CD14-positive monocyte (primary cell): Measurements from ENCODE around the gene OPN5. TPM values are rescaled to one million over a fixed set of nuclear protein-coding genes. Genes with fewer than 3 reads are reported as not detected.

ENCODE experiments used
- DNase-seq, 3 donors: peaks; one replicate each; pipeline ENCODE4 v3.0.0-alpha.2; 2011 to 2022
- H2AFZ ChIP-seq: 2 replicates; pipeline ENCODE4 v1.6.0; 2012; ENCODE audit warnings: mild to moderate bottlenecking, low read depth, low read length, inconsistent platforms; ENCODE audit not compliant: insufficient read depth, poor library complexity, severe bottlenecking
- H3K27ac ChIP-seq, 2 donors: 1 replicate in 1 of 2; 2 replicates in 1 of 2; pipeline ENCODE4 v1.5.1; 2012 to 2013; ENCODE audit warnings: low read length in 2 of 2, control low read depth in 1 of 2, inconsistent platforms in 1 of 2, low read depth in 1 of 2, mild to moderate bottlenecking in 1 of 2
- H3K27me3 ChIP-seq, 2 donors: one replicate each; pipeline versions ENCODE4 v1.6.0 to v1.6.1; 2011 to 2013; ENCODE audit warnings: low read length in 2 of 2; ENCODE audit not compliant: control insufficient read depth in 2 of 2, insufficient read depth in 2 of 2
- H3K36me3 ChIP-seq, 2 donors: replicated peaks in 1 of 2; 1 replicate in 1 of 2; 2 replicates in 1 of 2; pipeline versions ENCODE4 v1.5.1 to v1.6.1; 2012 to 2013; ENCODE audit warnings: low read length in 2 of 2, control low read depth in 1 of 2, inconsistent platforms in 1 of 2, mild to moderate bottlenecking in 1 of 2; ENCODE audit not compliant: insufficient read depth in 2 of 2, control insufficient read depth in 1 of 2
- H3K4me1 ChIP-seq, 2 donors: 1 replicate in 1 of 2; 2 replicates in 1 of 2; pipeline versions ENCODE4 v1.5.1 to v1.6.1; 2012 to 2013; ENCODE audit warnings: low read length in 2 of 2, control low read depth in 1 of 2, inconsistent platforms in 1 of 2, mild to moderate bottlenecking in 1 of 2, moderate library complexity in 1 of 2; ENCODE audit not compliant: insufficient read depth in 2 of 2, control insufficient read depth in 1 of 2
- H3K4me2 ChIP-seq: replicated peaks from 2 replicates; pipeline ENCODE3; 2012; ENCODE audit warnings: low read length, moderate library complexity, mild to moderate bottlenecking; ENCODE audit not compliant: poor library complexity, severe bottlenecking; ENCODE audit errors: extremely low read depth
- H3K4me3 ChIP-seq, 3 experiments: fragments of 200-600 bp in 1 of 3; sonication (generic) in 1 of 3; replicated peaks in 1 of 3; 1 replicate in 2 of 3; 2 replicates in 1 of 3; pipeline ENCODE4 v1.5.1; 2011 to 2013; ENCODE audit warnings: low read length in 3 of 3, mild to moderate bottlenecking in 3 of 3, control low read depth in 2 of 3, low read depth in 2 of 3, inconsistent platforms in 1 of 3, moderate library complexity in 1 of 3
- H3K79me2 ChIP-seq: 2 replicates; pipeline ENCODE4 v1.6.0; 2012; ENCODE audit warnings: mild to moderate bottlenecking, control low read depth, inconsistent platforms, low read length, moderate library complexity; ENCODE audit not compliant: insufficient read depth
- H3K9ac ChIP-seq: 2 replicates; pipeline ENCODE4 v1.6.0; 2017; ENCODE audit warnings: low read length, mild to moderate bottlenecking; ENCODE audit not compliant: insufficient read depth, poor library complexity, severe bottlenecking
- H3K9me3 ChIP-seq, 2 donors: replicated peaks in 1 of 2; 1 replicate in 1 of 2; 2 replicates in 1 of 2; pipeline versions ENCODE4 v1.5.1 to v1.6.1; 2012 to 2013; ENCODE audit warnings: low read length in 2 of 2, control low read depth in 1 of 2; ENCODE audit not compliant: control insufficient read depth in 1 of 2, insufficient read depth in 1 of 2
- H4K20me1 ChIP-seq: 2 replicates; pipeline ENCODE4 v1.6.0; 2012; ENCODE audit warnings: mild to moderate bottlenecking, low read length, control low read depth, moderate library complexity; ENCODE audit not compliant: insufficient read depth
- H3K27ac Mint-ChIP-seq, 7 donors: one replicate each; pipeline ENCODE4 v1.8.0; 2020; ENCODE audit warnings: mild to moderate bottlenecking in 7 of 7, mixed read lengths in 7 of 7, moderate library complexity in 6 of 7, inconsistent platforms in 2 of 7
- H3K27me3 Mint-ChIP-seq, 3 donors: one replicate each; pipeline ENCODE4 v1.8.0; 2021 to 2022; ENCODE audit warnings: low read depth in 3 of 3, mild to moderate bottlenecking in 3 of 3, mixed read lengths in 3 of 3, moderate library complexity in 3 of 3, inconsistent platforms in 1 of 3
- H3K36me3 Mint-ChIP-seq, 2 donors: one replicate each; pipeline ENCODE4 v1.8.0; 2020; ENCODE audit warnings: mixed read lengths in 2 of 2, inconsistent platforms in 1 of 2, mild to moderate bottlenecking in 1 of 2
- H3K4me1 Mint-ChIP-seq: one replicate; pipeline ENCODE4 v1.8.0; 2020; ENCODE audit warnings: mild to moderate bottlenecking, mixed read lengths
- H3K4me3 Mint-ChIP-seq, 2 donors: one replicate each; pipeline ENCODE4 v1.8.0; 2020; ENCODE audit warnings: mild to moderate bottlenecking in 2 of 2, mixed read lengths in 2 of 2, moderate library complexity in 1 of 2
- H3K9me3 Mint-ChIP-seq, 7 donors: one replicate each; pipeline ENCODE4 v1.8.0; 2020 to 2022; ENCODE audit warnings: mixed read lengths in 7 of 7, mild to moderate bottlenecking in 6 of 7, moderate library complexity in 6 of 7, inconsistent platforms in 2 of 7
- WGBS: methylation state at CpG from one replicate; pipeline ENCODE4 v1.1.5; 2013; ENCODE audit warnings: missing lambda C conversion rate; ENCODE audit not compliant: insufficient coverage; 5-methylcytosine and 5-hydroxymethylcytosine counted together
- intact Hi-C, 2 donors: fragments of 100-400 bp; cut with micrococcal nuclease; formaldehyde crosslinking; loops; one replicate each; pipeline versions ENCODE4 v1.15.0 to v1.15.1; 2023
- polyA plus RNA-seq, 3 donors: library from polyadenylated mRNA; depleted of rRNA in 1 of 3; unstranded in 2 of 3; stranded (reverse) in 1 of 3; fragments of 300-500 nt in 2 of 3; fragments of >200 nt in 1 of 3; fragmentation: Illumina TruSeq in 2 of 3; gene quantifications; 1 replicate in 2 of 3; 2 replicates in 1 of 3; pipeline ENCODE4 v1.2.3, GENCODE V29; 2012 to 2021
- TF ChIP-seq, protein P1 (sequence below): fragments of 200-600 bp; IDR thresholded peaks from one replicate; pipeline ENCODE4 v1.8.0; 2022; ENCODE audit warnings: antibody characterized with exemption, mild to moderate bottlenecking

OPN5 gene
- polyA plus RNA-seq, 3 donors = not detected

DNA sequence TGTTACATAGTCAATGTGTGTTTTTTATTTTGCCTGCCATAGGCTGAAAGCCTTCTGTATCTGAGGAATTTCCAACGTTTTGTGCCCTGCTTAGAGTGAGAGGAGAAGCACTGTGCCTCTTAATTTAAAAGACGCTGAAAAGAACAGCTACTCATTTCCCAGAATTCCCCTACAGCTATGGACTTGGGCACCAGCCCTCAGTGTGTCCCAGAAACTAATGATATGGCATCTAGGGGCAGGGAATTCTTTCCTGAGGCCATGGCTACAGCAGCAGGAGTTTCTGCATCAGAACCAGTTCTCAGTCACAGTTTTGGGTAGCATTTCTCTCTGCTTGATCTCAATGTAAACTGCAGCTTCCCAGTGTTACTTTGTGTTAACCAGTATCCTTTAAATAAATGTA, 20.2 kb downstream of the OPN5 start:
- Histone ChIP-seq H3K4me1 (no peaks in the 10 kb centered on the region), H3K9me3 (no peaks in the 10 kb centered on the region), H3K36me3 (no peaks in the 10 kb centered on the region), H3K4me3 (no peak overlapping the region), H3K27ac (no peak overlapping the region), H3K27me3 (no peaks in the 10 kb centered on the region), H2AFZ (no peak overlapping the region), H4K20me1 (no peaks in the 10 kb centered on the region), H3K9ac (no peak overlapping the region), H3K79me2 (no peaks in the 10 kb centered on the region), H3K4me2 (no peak overlapping the region)
- intact Hi-C loops = no loop called here
- no peak for DNase-seq
- WGBS = no CpG with 5 or more reads among the region's 2 CpGs
- H3K36me3 Mint-ChIP-seq = no peaks in the 10 kb centered on the region
- H3K4me3 Mint-ChIP-seq = no peak overlapping the region
- peaks cover 1 to 7% (median 2%) of the 10 kb centered on the region in 3 donors for H3K27me3 Mint-ChIP-seq
- no peaks in the 10 kb centered on the region for H3K4me1 Mint-ChIP-seq
- TF ChIP-seq, protein P1, sequence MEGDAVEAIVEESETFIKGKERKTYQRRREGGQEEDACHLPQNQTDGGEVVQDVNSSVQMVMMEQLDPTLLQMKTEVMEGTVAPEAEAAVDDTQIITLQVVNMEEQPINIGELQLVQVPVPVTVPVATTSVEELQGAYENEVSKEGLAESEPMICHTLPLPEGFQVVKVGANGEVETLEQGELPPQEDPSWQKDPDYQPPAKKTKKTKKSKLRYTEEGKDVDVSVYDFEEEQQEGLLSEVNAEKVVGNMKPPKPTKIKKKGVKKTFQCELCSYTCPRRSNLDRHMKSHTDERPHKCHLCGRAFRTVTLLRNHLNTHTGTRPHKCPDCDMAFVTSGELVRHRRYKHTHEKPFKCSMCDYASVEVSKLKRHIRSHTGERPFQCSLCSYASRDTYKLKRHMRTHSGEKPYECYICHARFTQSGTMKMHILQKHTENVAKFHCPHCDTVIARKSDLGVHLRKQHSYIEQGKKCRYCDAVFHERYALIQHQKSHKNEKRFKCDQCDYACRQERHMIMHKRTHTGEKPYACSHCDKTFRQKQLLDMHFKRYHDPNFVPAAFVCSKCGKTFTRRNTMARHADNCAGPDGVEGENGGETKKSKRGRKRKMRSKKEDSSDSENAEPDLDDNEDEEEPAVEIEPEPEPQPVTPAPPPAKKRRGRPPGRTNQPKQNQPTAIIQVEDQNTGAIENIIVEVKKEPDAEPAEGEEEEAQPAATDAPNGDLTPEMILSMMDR = no peak
- no peak overlapping the region for H3K27ac Mint-ChIP-seq
- H3K9me3 Mint-ChIP-seq = peaks cover 0 to 4% (median 0%) of the 10 kb centered on the region in 7 donors

DNA sequence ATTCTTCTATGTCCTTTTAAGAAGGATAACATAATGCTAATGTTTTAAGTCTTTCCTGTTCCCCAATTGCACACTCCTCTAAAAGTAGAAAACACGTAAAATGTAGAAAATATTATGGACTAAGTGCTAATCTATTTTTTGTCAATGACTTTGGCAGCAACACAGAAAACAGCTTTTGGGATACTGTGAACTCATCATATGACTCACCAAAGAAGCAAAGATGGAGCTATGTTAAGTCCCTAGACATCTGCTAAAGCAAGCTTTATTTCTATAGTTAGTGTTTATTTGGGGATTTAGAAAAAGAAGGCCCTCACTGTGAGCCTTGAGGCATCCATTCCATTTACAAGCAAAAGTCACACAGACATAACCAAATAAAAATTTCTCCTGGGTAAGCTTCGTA, 23.0 kb downstream of the OPN5 start:
- Mint-ChIP-seq H3K27ac (no peak overlapping the region), H3K4me3 (no peak overlapping the region), H3K4me1 (no peaks in the 10 kb centered on the region), H3K9me3 (peaks cover 0 to 3% (median 2%) of the 10 kb centered on the region in 7 donors), H3K27me3 (peaks cover 1 to 7% (median 2%) of the 10 kb centered on the region in 3 donors), H3K36me3 (no peaks in the 10 kb centered on the region)
- Histone ChIP-seq H3K9me3 (no peaks in the 10 kb centered on the region), H4K20me1 (no peaks in the 10 kb centered on the region), H3K27ac (no peak overlapping the region), H3K4me3 (no peak overlapping the region), H3K36me3 (no peaks in the 10 kb centered on the region), H3K27me3 (no peaks in the 10 kb centered on the region), H2AFZ (no peak overlapping the region), H3K4me1 (no peaks in the 10 kb centered on the region), H3K4me2 (no peak overlapping the region), H3K79me2 (no peaks in the 10 kb centered on the region), H3K9ac (no peak overlapping the region)
- TF ChIP-seq, protein P1 = no peak
- no CpG with 5 or more reads among the region's 2 CpGs for WGBS
- intact Hi-C loops = no loop called here
- DNase-seq = no peak
